ENCODE measurements around the gene CD38. TPM values are rescaled to one million over a fixed set of nuclear protein-coding genes. Genes with fewer than 3 reads are reported as not detected.

Gene CD38
- total RNA-seq, 1 experiment from 2014 or later: 0.07 TPM

- DNase-seq: no peak
- Mint-ChIP-seq H3K27me3 (ENCODE audit: low read depth) (no peaks in the 10 kb centered on the region), H3K27ac (no peak overlapping the region), H3K4me1 (peaks cover 3% of the 10 kb centered on the region in 2 experiments; a peak in 2 of 4 replicates), H3K4me3 (no peak overlapping the region), H3K36me3 (ENCODE audit: insufficient read depth in 1 of 3, low read depth in 3 of 3) (no peaks in the 10 kb centered on the region; a peak in 1 of 7 replicates), H3K9me3 (no peaks in the 10 kb centered on the region)
- Histone ChIP-seq H3K18ac (ENCODE audit: insufficient read length, low read depth, low read length) (no peak overlapping the region), H4K91ac (ENCODE audit: insufficient read length, low read depth, low read length) (no peak overlapping the region), H4K8ac (replicated peaks; ENCODE audit: insufficient read length, low read depth, low read length) (no peak overlapping the region), H2AK5ac (ENCODE audit: insufficient read length, low read length) (no peak overlapping the region), H3K56ac (ENCODE audit: insufficient read length, low read depth, low read length) (no peak overlapping the region), H3K14ac (ENCODE audit: insufficient read depth, low read length) (no peak overlapping the region), H2BK20ac (ENCODE audit: low read depth, low read length, poor library complexity, severe bottlenecking) (no peak overlapping the region), H3K79me1 (ENCODE audit: insufficient read depth, low read depth, low read length, poor library complexity, severe bottlenecking) (no peaks in the 10 kb centered on the region), H3K27me3 (ENCODE audit: insufficient read depth, low read length) (no peaks in the 10 kb centered on the region), H3K4ac (ENCODE audit: low read depth, low read length) (no peak overlapping the region), H2BK5ac (ENCODE audit: insufficient read length, low read length) (no peak overlapping the region), H3T11ph (ENCODE audit: low read length) (no peak overlapping the region), H3K23ac (ENCODE audit: insufficient read length, low read depth, low read length) (no peak overlapping the region), H4K5ac (ENCODE audit: insufficient read length, low read depth, low read length) (no peak overlapping the region), H3K9ac (ENCODE audit: extremely low read depth, insufficient read length, low read length) (no peak overlapping the region), H2BK15ac (ENCODE audit: low read depth, low read length) (no peak overlapping the region), H3K4me2 (ENCODE audit: insufficient read depth, insufficient read length, low read length) (no peak overlapping the region), H3K9me3 (ENCODE audit: control insufficient read depth, low read depth, low read length) (no peaks in the 10 kb centered on the region), H3K23me2 (ENCODE audit: insufficient read length, low read depth, low read length, poor library complexity, severe bottlenecking) (no peaks in the 10 kb centered on the region), H3K27ac (ENCODE audit: insufficient read length, low read depth, low read length) (no peak overlapping the region), H2BK12ac (ENCODE audit: insufficient read length, low read depth, low read length) (no peak overlapping the region), H3K4me1 (ENCODE audit: insufficient read depth, low read length) (no peaks in the 10 kb centered on the region), H3K79me2 (ENCODE audit: insufficient read depth, low read length) (no peaks in the 10 kb centered on the region), H4K20me1 (ENCODE audit: control insufficient read depth, insufficient read depth, insufficient read length) (no peaks in the 10 kb centered on the region), H2BK120ac (ENCODE audit: low read depth, low read length, poor library complexity, severe bottlenecking) (no peak overlapping the region), H2AFZ (ENCODE audit: low read length) (no peak overlapping the region)
- no CpG with 5 or more reads among the region's 6 CpGs for WGBS (ENCODE audit: extremely low coverage, insufficient read length, low lambda C conversion rate)
- TF ChIP-seq CTCF (conservative IDR thresholded peaks at IDR 0.05): no peak
Observed at GRCh38 chr4:15765910-15766697, 12.0 kb upstream of the CD38 start.

All from H9 (cell line).